ENCODE measurements around the gene SUCO. TPM values are rescaled to one million over a fixed set of nuclear protein-coding genes. Genes with fewer than 3 reads are reported as not detected.

SUCO gene
- 10 to 100 TPM; 25.1 to 25.2 TPM for total RNA-seq
- polyA plus RNA-seq, result 15.3 TPM

DNA sequence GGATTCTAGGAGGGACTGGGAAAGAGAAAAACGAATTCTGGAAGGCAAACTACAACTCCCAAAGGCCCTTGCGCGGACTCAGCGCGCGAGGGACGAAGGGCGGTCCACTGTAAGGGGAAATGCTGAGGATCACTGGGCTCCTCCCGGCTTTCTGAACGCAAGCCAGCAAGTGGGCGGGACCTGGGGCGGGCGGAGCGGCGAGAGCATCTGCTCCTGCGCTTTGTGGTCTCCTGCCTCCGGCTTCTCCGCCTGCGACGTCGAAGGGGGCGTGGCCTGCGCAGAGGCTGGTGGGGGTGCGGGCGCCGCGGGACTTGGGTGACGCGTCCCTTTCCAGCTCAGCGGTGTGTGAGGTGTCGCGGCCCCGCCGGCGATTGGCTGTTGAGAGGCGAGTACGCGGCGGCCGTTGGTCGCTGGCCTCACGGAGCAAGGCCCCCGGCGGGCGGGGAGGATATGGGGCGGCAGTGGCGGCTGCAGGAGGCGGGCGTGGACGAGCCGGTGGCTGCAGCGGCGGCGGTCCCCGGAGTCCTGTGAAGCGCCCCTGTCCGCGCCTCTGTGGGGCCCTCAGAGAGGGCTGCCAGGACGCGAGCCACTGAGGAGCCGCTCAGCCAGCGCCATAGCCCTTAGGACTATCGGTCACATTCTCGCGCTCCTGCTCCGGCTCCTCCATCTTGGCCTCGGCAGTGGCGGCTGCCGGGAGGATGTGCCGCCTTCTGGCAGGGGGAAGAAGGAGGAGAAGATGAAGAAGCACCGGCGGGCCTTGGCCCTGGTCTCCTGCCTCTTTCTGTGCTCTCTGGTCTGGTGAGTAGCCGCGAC, at the start of gene SUCO:
Gene SUCO, plus strand, starts transcription at position 451 of the 813 bp plus-strand sequence. Its CDS starts 286 bp downstream, at position 737.
- ChIA-PET POLR2A (interaction anchor here (0.6 to 1.1 kb wide), 4 partner anchors 10 to 1616 kb away, joined by 3 to 4 read pairs (median 4); no protein-coding TSS in a partner anchor), CTCF (interaction anchor here (0.9 to 1.5 kb wide), 4 partner anchors 14 to 192 kb away, joined by 3 to 7 read pairs (median 4); no protein-coding TSS in a partner anchor)
- Mint-ChIP-seq H3K4me1 (peaks cover 51 to 57% (median 54%) of the 10 kb centered on the region in 3 donors), H3K9me3 (no peaks in the 10 kb centered on the region), H3K4me3 (peak within 1 kb of the TSS; percentile 91 to 100 (median 97)), H3K36me3 (peaks cover 0 to 20% (median 0%) of the 10 kb centered on the region in 3 donors), H3K27me3 (peaks cover 5 to 12% of the 10 kb centered on the region in 2 donors), H3K27ac (peak within 1 kb of the TSS; percentile 97 to 100 (median 100))
- Histone ChIP-seq H3K36me3 (ENCODE audit: insufficient read depth, low read length) (no peaks in the 10 kb centered on the region), H3K27me3 (ENCODE audit: insufficient read depth, low read length, poor library complexity, severe bottlenecking) (no peaks in the 10 kb centered on the region), H3K4me1 (ENCODE audit: insufficient read depth, low read length) (peaks cover 44% of the 10 kb centered on the region), H3K4me3 (ENCODE audit: low read length) (peak within 1 kb of the TSS; percentile 96), H3K9me3 (ENCODE audit: low read length) (no peaks in the 10 kb centered on the region), H3K27ac (ENCODE audit: low read depth, low read length) (peak within 1 kb of the TSS; percentile 99)
- DNase-seq, result peak; percentile 99 to 100 (median 100)

DNA sequence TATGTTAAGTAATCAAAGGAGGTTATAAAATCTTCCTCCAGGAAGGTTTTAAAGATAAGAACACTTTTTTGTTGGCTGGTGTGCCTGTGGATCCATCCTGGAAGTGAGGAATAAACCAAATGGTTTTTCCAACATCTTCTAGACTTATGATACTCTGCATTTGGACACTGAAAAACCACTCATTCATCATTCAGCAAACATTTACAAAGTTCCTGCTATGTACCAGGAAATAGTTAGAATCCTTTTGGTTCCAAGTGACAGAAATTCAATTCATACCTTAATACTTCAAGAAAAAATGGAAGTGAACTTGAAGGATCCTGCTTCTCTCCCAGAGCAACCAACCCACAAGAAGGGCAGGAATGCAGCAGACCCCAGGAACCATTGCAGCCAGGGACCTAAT, 49.5 kb upstream of the SUCO start:
- H3K27ac ChIP-seq (ENCODE audit: low read depth, low read length), result no peak overlapping the region
- H3K36me3 Mint-ChIP-seq, result no peaks in the 10 kb centered on the region
- ChIA-PET CTCF (no interaction called here), POLR2A (no interaction called here)
- no peaks in the 10 kb centered on the region for H3K9me3 ChIP-seq (ENCODE audit: low read length)
- DNase-seq, result no peak
- H3K27me3 ChIP-seq (ENCODE audit: insufficient read depth, low read length, poor library complexity, severe bottlenecking), result no peaks in the 10 kb centered on the region
- H3K4me1 ChIP-seq (ENCODE audit: insufficient read depth, low read length), result peaks cover 6% of the 10 kb centered on the region
- no peak overlapping the region for H3K27ac Mint-ChIP-seq
- no peak overlapping the region for H3K4me3 ChIP-seq (ENCODE audit: low read length)
- H3K4me1 Mint-ChIP-seq, result peaks cover 4 to 6% (median 6%) of the 10 kb centered on the region in 3 donors
- no peaks in the 10 kb centered on the region for H3K9me3 Mint-ChIP-seq
- H3K27me3 Mint-ChIP-seq, result peaks cover 3 to 7% of the 10 kb centered on the region in 2 donors
- no peaks in the 10 kb centered on the region for H3K36me3 ChIP-seq (ENCODE audit: insufficient read depth, low read length)
- no peak overlapping the region for H3K4me3 Mint-ChIP-seq

DNA sequence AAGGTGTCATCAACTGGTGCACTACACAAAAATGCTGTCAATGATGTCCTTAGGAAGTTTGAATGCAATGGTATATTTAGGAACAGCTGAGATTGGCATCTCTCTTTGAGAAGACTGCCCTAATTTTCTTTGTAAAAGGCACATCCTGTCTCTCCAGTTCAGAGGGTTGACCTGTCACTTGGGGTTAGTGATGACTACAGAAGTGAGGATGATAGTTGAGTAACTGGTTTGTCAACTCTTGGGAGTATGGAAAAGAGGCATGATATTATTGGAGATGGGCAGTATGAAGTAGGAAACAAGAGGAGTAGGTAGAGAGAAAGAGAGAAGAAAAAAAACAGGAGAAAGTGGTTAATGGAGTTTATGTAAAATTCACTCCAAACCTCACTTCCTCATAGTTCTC, 48.7 kb upstream of the SUCO start:
- Histone ChIP-seq H3K4me3 (ENCODE audit: low read length) (no peak overlapping the region), H3K27me3 (ENCODE audit: insufficient read depth, low read length, poor library complexity, severe bottlenecking) (no peaks in the 10 kb centered on the region), H3K4me1 (ENCODE audit: insufficient read depth, low read length) (peaks cover 6% of the 10 kb centered on the region), H3K27ac (ENCODE audit: low read depth, low read length) (no peak overlapping the region), H3K9me3 (ENCODE audit: low read length) (no peaks in the 10 kb centered on the region), H3K36me3 (ENCODE audit: insufficient read depth, low read length) (no peaks in the 10 kb centered on the region)
- Mint-ChIP-seq H3K4me3 (no peak overlapping the region), H3K27ac (peak overlapping the region in 1 of 8 donors; percentile 89), H3K36me3 (no peaks in the 10 kb centered on the region), H3K4me1 (peaks cover 4 to 6% (median 6%) of the 10 kb centered on the region in 3 donors), H3K27me3 (peaks cover under 1 to 7% of the 10 kb centered on the region in 2 donors), H3K9me3 (no peaks in the 10 kb centered on the region)
- POLR2A ChIA-PET, result no interaction called here
- CTCF ChIA-PET, result no interaction called here
- no peak for DNase-seq

GRCh38 chr1:172485626-172486025, 47.3 kb upstream of the SUCO start:
- no peak for DNase-seq
- Mint-ChIP-seq H3K4me1 (peaks cover 4 to 6% (median 6%) of the 10 kb centered on the region in 3 donors), H3K27ac (no peak overlapping the region), H3K9me3 (no peaks in the 10 kb centered on the region), H3K27me3 (peaks cover 0 to 11% of the 10 kb centered on the region in 2 donors), H3K36me3 (no peaks in the 10 kb centered on the region), H3K4me3 (no peak overlapping the region)
- Histone ChIP-seq H3K27me3 (ENCODE audit: insufficient read depth, low read length, poor library complexity, severe bottlenecking) (no peaks in the 10 kb centered on the region), H3K36me3 (ENCODE audit: insufficient read depth, low read length) (no peaks in the 10 kb centered on the region), H3K4me3 (ENCODE audit: low read length) (no peak overlapping the region), H3K27ac (ENCODE audit: low read depth, low read length) (no peak overlapping the region), H3K9me3 (ENCODE audit: low read length) (no peaks in the 10 kb centered on the region), H3K4me1 (ENCODE audit: insufficient read depth, low read length) (peaks cover 6% of the 10 kb centered on the region)
- POLR2A ChIA-PET, result no interaction called here
- CTCF ChIA-PET, result no interaction called here

- Histone ChIP-seq H3K4me1 (ENCODE audit: insufficient read depth, low read length) (peaks cover 6% of the 10 kb centered on the region), H3K9me3 (ENCODE audit: low read length) (no peaks in the 10 kb centered on the region), H3K4me3 (ENCODE audit: low read length) (no peak overlapping the region), H3K27ac (ENCODE audit: low read depth, low read length) (no peak overlapping the region), H3K36me3 (ENCODE audit: insufficient read depth, low read length) (no peaks in the 10 kb centered on the region), H3K27me3 (ENCODE audit: insufficient read depth, low read length, poor library complexity, severe bottlenecking) (no peaks in the 10 kb centered on the region)
- POLR2A ChIA-PET, result no interaction called here
- Mint-ChIP-seq H3K9me3 (no peaks in the 10 kb centered on the region), H3K27ac (no peak overlapping the region), H3K4me3 (no peak overlapping the region), H3K4me1 (peaks cover 4 to 6% (median 6%) of the 10 kb centered on the region in 3 donors), H3K36me3 (peaks cover 0 to 4% (median 0%) of the 10 kb centered on the region in 3 donors), H3K27me3 (peaks cover 0 to 19% of the 10 kb centered on the region in 2 donors)
- CTCF ChIA-PET, result no interaction called here
- no peak for DNase-seq
These were observed 46.0 kb upstream of the SUCO start for GRCh38 chr1:172486805-172487454.

GRCh38 chr1:172487550-172487949, 45.4 kb upstream of the SUCO start:
- no peak overlapping the region for H3K4me3 ChIP-seq (ENCODE audit: low read length)
- H3K9me3 Mint-ChIP-seq, result no peaks in the 10 kb centered on the region
- H3K27ac Mint-ChIP-seq, result peak overlapping the region in 1 of 8 donors; percentile 3
- peaks cover 4 to 6% (median 6%) of the 10 kb centered on the region in 3 donors for H3K4me1 Mint-ChIP-seq
- H3K36me3 Mint-ChIP-seq, result peaks cover 0 to 4% (median 0%) of the 10 kb centered on the region in 3 donors
- H3K36me3 ChIP-seq (ENCODE audit: insufficient read depth, low read length), result no peaks in the 10 kb centered on the region
- no peaks in the 10 kb centered on the region for H3K9me3 ChIP-seq (ENCODE audit: low read length)
- CTCF ChIA-PET, result no interaction called here
- POLR2A ChIA-PET, result no interaction called here
- H3K27me3 Mint-ChIP-seq, result peaks cover 0 to 19% of the 10 kb centered on the region in 2 donors
- no peaks in the 10 kb centered on the region for H3K27me3 ChIP-seq (ENCODE audit: insufficient read depth, low read length, poor library complexity, severe bottlenecking)
- H3K4me1 ChIP-seq (ENCODE audit: insufficient read depth, low read length), result peaks cover 6% of the 10 kb centered on the region
- H3K4me3 Mint-ChIP-seq, result no peak overlapping the region
- DNase-seq, result no peak
- no peak overlapping the region for H3K27ac ChIP-seq (ENCODE audit: low read depth, low read length)

- ChIA-PET CTCF (interaction anchor here (1.1 kb wide), 1 partner anchor 8 kb away, joined by 3 read pairs; no protein-coding TSS in a partner anchor), POLR2A (no interaction called here)
- Mint-ChIP-seq H3K4me3 (no peak overlapping the region), H3K27me3 (peaks cover 0 to 19% of the 10 kb centered on the region in 2 donors), H3K4me1 (peaks cover 4 to 6% (median 6%) of the 10 kb centered on the region in 3 donors), H3K9me3 (no peaks in the 10 kb centered on the region), H3K27ac (no peak overlapping the region), H3K36me3 (peaks cover 0 to 4% (median 0%) of the 10 kb centered on the region in 3 donors)
- peaks cover 6% of the 10 kb centered on the region for H3K4me1 ChIP-seq (ENCODE audit: insufficient read depth, low read length)
- no peak overlapping the region for H3K4me3 ChIP-seq (ENCODE audit: low read length)
- H3K27me3 ChIP-seq (ENCODE audit: insufficient read depth, low read length, poor library complexity, severe bottlenecking), result no peaks in the 10 kb centered on the region
- no peaks in the 10 kb centered on the region for H3K36me3 ChIP-seq (ENCODE audit: insufficient read depth, low read length)
- H3K27ac ChIP-seq (ENCODE audit: low read depth, low read length), result no peak overlapping the region
- H3K9me3 ChIP-seq (ENCODE audit: low read length), result no peaks in the 10 kb centered on the region
- no peak for DNase-seq
These were observed 44.6 kb upstream of the SUCO start for GRCh38 chr1:172488393-172488792.

DNA sequence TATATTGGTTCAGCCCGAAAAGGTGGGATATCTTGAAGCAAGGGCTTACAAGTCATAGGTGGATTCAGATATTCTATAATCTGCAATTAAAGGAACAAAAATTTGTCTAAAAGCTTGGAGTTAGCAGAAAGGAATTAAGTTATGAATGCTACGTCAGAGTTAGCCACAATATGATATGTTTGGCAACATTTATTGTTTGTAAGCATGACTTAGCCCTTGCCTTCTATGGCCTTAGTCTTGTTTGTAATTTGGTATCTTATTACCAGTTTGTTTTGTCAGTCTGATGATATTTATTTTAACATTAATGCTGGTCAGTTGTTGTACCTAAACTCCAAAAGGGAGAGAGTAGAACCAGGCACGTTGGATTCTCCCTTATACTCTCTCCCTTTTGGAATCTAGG, 43.1 kb upstream of the SUCO start:
- DNase-seq, result no peak
- Histone ChIP-seq H3K27ac (ENCODE audit: low read depth, low read length) (no peak overlapping the region), H3K27me3 (ENCODE audit: insufficient read depth, low read length, poor library complexity, severe bottlenecking) (no peaks in the 10 kb centered on the region), H3K36me3 (ENCODE audit: insufficient read depth, low read length) (no peaks in the 10 kb centered on the region), H3K4me3 (ENCODE audit: low read length) (no peak overlapping the region), H3K9me3 (ENCODE audit: low read length) (no peaks in the 10 kb centered on the region), H3K4me1 (ENCODE audit: insufficient read depth, low read length) (peaks cover 6% of the 10 kb centered on the region)
- Mint-ChIP-seq H3K9me3 (no peaks in the 10 kb centered on the region), H3K36me3 (peaks cover 0 to 4% (median 0%) of the 10 kb centered on the region in 3 donors), H3K27me3 (peaks cover 0 to 19% of the 10 kb centered on the region in 2 donors), H3K27ac (no peak overlapping the region), H3K4me3 (no peak overlapping the region), H3K4me1 (peaks cover 4 to 6% (median 6%) of the 10 kb centered on the region in 3 donors)
- ChIA-PET POLR2A (no interaction called here), CTCF (no interaction called here)

Measured in CD8-positive, alpha-beta memory T cell (primary cell).